ENCODE data around the gene MPV17L. TPM values are rescaled to one million over a fixed set of nuclear protein-coding genes. Genes with fewer than 3 reads are reported as not detected.
A peak's percentile ranks its signal among the peaks of the same experiment; 100 is the strongest.
"Not testable (repeated sequence)": the region's sequence is repeated elsewhere in the genome, so short reads cannot be mapped to it uniquely, and the experiment has no call there.

Gene MPV17L
- total RNA-seq, 2 experiments from 2014 or later: not detected

DNA sequence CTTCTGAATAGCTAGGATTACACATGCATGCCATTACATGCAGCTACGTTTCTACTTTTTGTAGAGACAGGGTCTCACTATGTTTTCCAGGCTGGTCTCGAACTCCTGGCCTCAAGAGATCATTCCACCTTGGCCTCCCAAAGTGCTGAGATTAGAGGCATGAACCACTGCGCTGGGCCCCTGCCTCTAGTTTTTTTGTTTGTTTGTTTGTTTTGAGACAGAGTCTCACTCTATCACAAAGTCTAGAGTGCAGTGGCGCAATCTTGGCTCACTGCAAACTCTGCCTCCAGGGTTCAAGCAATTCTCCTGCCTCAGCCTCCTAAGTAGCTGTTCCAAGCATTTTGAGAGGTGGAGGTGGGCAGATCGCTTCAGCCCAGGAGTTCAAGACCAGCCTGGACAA is 26.1 kb downstream of the MPV17L start:
- intact Hi-C loops (cut with micrococcal nuclease): loop anchor here (10.0 kb wide), 1 partner anchor 773 kb away; no protein-coding TSS in a partner anchor
- H3K4me1 Mint-ChIP-seq (ENCODE audit: low read depth); DNase-seq; CTCF ChIA-PET; H3K4me3 Mint-ChIP-seq; H3K27me3 Mint-ChIP-seq (ENCODE audit: low read depth); H3K9me3 Mint-ChIP-seq; H3K36me3 Mint-ChIP-seq (ENCODE audit: low read depth); H3K27ac Mint-ChIP-seq: not testable (repeated sequence)

DNA sequence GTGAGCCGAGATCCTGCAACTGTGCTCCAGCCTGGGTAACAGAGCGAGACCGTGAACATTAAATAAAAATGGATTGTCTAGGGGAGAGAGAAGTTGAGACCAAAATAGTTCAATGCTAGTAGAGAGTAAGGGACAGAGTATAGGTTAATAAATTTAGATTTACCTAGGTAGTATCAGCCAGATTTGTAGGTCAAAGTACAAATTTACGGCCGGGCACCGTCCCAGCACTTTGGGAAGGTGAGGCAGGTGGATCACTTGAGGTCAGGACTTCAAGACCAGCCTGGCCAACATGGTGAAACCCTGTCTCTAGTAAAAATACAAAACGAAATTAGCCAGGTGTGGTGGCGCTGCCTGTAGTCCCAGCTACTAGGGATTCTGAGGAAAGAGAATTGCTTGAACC is 26.7 kb downstream of the MPV17L start:
- CTCF ChIA-PET: no interaction called here
- Mint-ChIP-seq H3K27ac (no peak overlapping the region), H3K4me3 (no peak overlapping the region), H3K9me3 (no peaks in the 10 kb centered on the region), H3K4me1 (ENCODE audit: low read depth) (no peaks in the 10 kb centered on the region), H3K27me3 (ENCODE audit: low read depth) (no peaks in the 10 kb centered on the region), H3K36me3 (ENCODE audit: low read depth) (no peaks in the 10 kb centered on the region)
- DNase-seq: no peak
- intact Hi-C loops (cut with micrococcal nuclease): loop anchor here (10.0 kb wide), 1 partner anchor 773 kb away; no protein-coding TSS in a partner anchor

- intact Hi-C loops (cut with micrococcal nuclease): loop anchor here (10.0 kb wide), 1 partner anchor 769 kb away; no protein-coding TSS in a partner anchor
- no peaks in the 10 kb centered on the region for H3K27me3 Mint-ChIP-seq (ENCODE audit: low read depth)
Observed at GRCh38 chr16:15425861-15426260, 30.3 kb downstream of the MPV17L start.

GRCh38 chr16:15426796-15427195 is 31.2 kb downstream of the MPV17L start:
- Mint-ChIP-seq H3K36me3 (ENCODE audit: low read depth) (no peaks in the 10 kb centered on the region), H3K9me3 (no peaks in the 10 kb centered on the region), H3K27ac (no peak overlapping the region), H3K27me3 (ENCODE audit: low read depth) (no peaks in the 10 kb centered on the region), H3K4me1 (ENCODE audit: low read depth) (peaks cover 3% of the 10 kb centered on the region), H3K4me3 (no peak overlapping the region)
- CTCF ChIA-PET: interaction anchor here (0.8 to 2.4 kb wide), 5 partner anchors 25 to 298 kb away, joined by 3 to 6 read pairs (median 4); no protein-coding TSS in a partner anchor
- intact Hi-C loops (cut with micrococcal nuclease): loop anchor here (1.0 to 10.0 kb wide), 4 partner anchors 124 to 768 kb away; partner anchors contain the start of gene MARF1
- DNase-seq: no peak

More at GRCh38 chr16:15425861-15426260, 30.3 kb downstream of the MPV17L start:
- no peaks in the 10 kb centered on the region for H3K9me3 Mint-ChIP-seq
- H3K27ac Mint-ChIP-seq: no peak overlapping the region
- no peaks in the 10 kb centered on the region for H3K36me3 Mint-ChIP-seq (ENCODE audit: low read depth)
- no peak for DNase-seq
- no peak overlapping the region for H3K4me3 Mint-ChIP-seq
- peaks cover 3% of the 10 kb centered on the region for H3K4me1 Mint-ChIP-seq (ENCODE audit: low read depth)
- CTCF ChIA-PET: interaction anchor here (0.8 to 2.4 kb wide), 3 partner anchors 13 to 125 kb away, joined by 3 to 6 read pairs (median 3); no protein-coding TSS in a partner anchor

- H3K27me3 Mint-ChIP-seq (ENCODE audit: low read depth): no peaks in the 10 kb centered on the region
- CTCF ChIA-PET: interaction anchor here (0.8 to 1.5 kb wide), 7 partner anchors 18 to 297 kb away, joined by 3 to 6 read pairs (median 3); no protein-coding TSS in a partner anchor
- intact Hi-C loops (cut with micrococcal nuclease): loop anchor here (1.0 to 10.0 kb wide), 4 partner anchors 123 to 767 kb away; partner anchors contain the start of gene MARF1
- H3K4me1 Mint-ChIP-seq (ENCODE audit: low read depth): peaks cover 3% of the 10 kb centered on the region
- DNase-seq: peak; percentile 77
- H3K9me3 Mint-ChIP-seq: no peaks in the 10 kb centered on the region
- no peak overlapping the region for H3K4me3 Mint-ChIP-seq
- no peak overlapping the region for H3K27ac Mint-ChIP-seq
- no peaks in the 10 kb centered on the region for H3K36me3 Mint-ChIP-seq (ENCODE audit: low read depth)
Observed at GRCh38 chr16:15427648-15428239, 32.2 kb downstream of the MPV17L start.

DNA sequence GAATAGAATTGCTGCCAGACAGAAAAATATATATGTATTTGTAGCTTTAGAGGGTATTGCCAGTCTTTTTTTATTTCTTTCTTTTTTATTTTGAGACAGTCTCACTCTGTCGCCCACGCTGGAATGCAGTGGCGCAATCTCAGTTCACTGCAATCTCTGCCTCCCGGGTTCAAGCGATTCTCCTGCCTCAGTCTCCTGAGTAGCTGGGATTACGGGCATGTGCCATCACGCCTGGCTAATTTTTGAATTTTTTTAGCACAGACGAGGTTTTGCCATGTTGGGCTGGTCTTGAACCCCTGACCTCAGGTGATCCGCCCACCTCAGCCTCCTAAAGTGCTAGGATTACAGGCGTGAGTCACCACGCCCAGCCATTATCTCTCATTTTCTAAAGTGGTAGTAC is 35.3 kb downstream of the MPV17L start:
- H3K9me3 Mint-ChIP-seq; DNase-seq; CTCF ChIA-PET; intact Hi-C loops (cut with micrococcal nuclease); H3K36me3 Mint-ChIP-seq (ENCODE audit: low read depth); H3K4me3 Mint-ChIP-seq; H3K27ac Mint-ChIP-seq: not testable (repeated sequence)
- Mint-ChIP-seq H3K4me1 (ENCODE audit: low read depth) (peaks cover 11% of the 10 kb centered on the region), H3K27me3 (ENCODE audit: low read depth) (peaks cover 16% of the 10 kb centered on the region)

- DNase-seq: no peak
- intact Hi-C loops (cut with micrococcal nuclease): loop anchor here (2.0 kb wide), 1 partner anchor 157 kb away; no protein-coding TSS in a partner anchor
- CTCF ChIA-PET: no interaction called here
- peak overlapping the region; percentile 79 for H3K4me3 Mint-ChIP-seq
- H3K4me1 Mint-ChIP-seq (ENCODE audit: low read depth): peaks cover 9% of the 10 kb centered on the region
- H3K27ac Mint-ChIP-seq: no peak overlapping the region
- peaks cover 18% of the 10 kb centered on the region for H3K27me3 Mint-ChIP-seq (ENCODE audit: low read depth)
- H3K9me3 Mint-ChIP-seq: no peaks in the 10 kb centered on the region
- H3K36me3 Mint-ChIP-seq (ENCODE audit: low read depth): no peaks in the 10 kb centered on the region
Observed at GRCh38 chr16:15434079-15434424, 38.5 kb downstream of the MPV17L start.

DNA sequence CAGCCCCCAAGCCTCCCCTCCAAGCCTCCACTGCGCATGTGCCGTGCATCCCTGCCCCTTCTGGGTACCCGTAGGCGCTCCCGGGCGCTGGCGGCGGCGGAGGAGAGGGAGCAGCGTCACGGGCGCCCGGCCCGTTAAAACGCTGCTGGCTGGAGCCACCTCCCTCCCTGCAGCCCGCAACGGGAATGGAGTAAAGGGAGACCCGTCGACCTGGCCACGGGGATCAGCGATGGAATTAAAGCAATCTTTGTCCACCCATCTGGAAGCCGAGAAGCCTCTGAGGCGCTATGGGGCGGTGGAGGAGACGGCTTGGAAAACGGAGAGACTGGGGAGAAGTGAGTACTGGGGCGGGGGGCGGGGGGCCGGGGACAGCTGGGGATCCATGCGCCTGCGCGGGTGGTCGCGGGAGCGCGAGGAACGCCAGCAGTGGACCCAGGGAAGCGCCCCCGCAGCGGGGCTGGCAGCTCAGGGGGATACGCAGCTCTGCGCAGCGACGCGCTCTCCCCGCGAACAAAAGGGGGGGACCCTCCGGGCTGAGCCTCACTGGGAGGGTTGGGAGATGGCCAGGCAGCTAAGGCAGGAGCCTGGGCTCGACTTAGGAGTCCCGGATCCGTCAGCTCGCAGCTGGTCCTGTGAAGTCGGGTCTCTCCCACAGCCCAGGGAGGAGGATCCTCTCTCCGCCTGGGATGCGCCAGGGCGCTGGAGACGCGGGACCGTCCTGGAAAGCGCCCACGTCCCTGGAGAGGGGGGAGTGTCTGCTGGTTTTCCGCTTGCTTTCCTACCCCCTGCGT is 39.1 kb downstream of the MPV17L start, which contains the start of gene BMERB1:
BMERB1 (plus strand) TSS at position 164 of the 791 bp plus-strand sequence; CDS start at position 230, 66 bp downstream.
- Mint-ChIP-seq H3K4me1 (ENCODE audit: low read depth) (peaks cover 9% of the 10 kb centered on the region), H3K27ac (no peak within 1 kb of the TSS), H3K4me3 (peak within 1 kb of the TSS; percentile 79), H3K27me3 (ENCODE audit: low read depth) (peaks cover 18% of the 10 kb centered on the region), H3K36me3 (ENCODE audit: low read depth) (no peaks in the 10 kb centered on the region), H3K9me3 (no peaks in the 10 kb centered on the region)
- intact Hi-C loops (cut with micrococcal nuclease): loop anchor here (2.0 kb wide), 1 partner anchor 156 kb away; no protein-coding TSS in a partner anchor
- CTCF ChIA-PET: no interaction called here
- peak; percentile 72 for DNase-seq

DNA sequence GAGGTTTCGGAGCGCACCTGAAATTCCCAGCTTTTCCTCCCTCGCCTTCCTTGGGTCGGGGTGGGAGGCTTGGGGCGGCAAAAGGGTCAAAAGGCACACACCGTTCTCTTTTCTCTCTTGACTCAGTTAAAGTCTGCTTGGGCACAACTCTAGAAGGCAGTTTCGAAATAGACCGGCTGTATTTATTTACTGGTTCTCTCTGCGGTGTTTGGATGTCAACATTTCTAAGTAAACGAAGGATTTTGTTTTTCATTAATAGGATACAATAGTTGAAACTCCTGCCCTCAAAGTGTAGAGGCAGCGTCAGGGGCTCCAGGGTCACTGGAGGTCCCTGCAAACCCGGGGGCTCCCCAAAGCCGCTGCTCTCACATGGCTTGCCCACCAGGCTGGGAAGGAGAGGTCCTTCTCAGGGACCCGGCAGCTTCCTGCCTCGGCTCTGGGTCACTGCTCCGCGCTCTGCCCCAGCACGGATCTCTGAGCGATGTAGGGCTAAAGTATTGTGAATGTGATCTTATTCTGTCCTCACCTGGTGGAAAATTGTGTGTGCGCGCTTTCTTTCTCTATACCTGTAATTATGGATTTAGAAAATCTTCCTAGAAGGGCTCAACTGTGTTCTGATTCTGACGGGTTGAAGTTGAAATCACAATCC is 39.8 kb downstream of the MPV17L start:
- intact Hi-C loops (cut with micrococcal nuclease): loop anchor here (2.0 kb wide), 1 partner anchor 155 kb away; no protein-coding TSS in a partner anchor
- H3K4me3 Mint-ChIP-seq: peak overlapping the region; percentile 79
- H3K36me3 Mint-ChIP-seq (ENCODE audit: low read depth): no peaks in the 10 kb centered on the region
- no peak overlapping the region for H3K27ac Mint-ChIP-seq
- peaks cover 18% of the 10 kb centered on the region for H3K27me3 Mint-ChIP-seq (ENCODE audit: low read depth)
- CTCF ChIA-PET: no interaction called here
- no peaks in the 10 kb centered on the region for H3K9me3 Mint-ChIP-seq
- no peak for DNase-seq
- peaks cover 9% of the 10 kb centered on the region for H3K4me1 Mint-ChIP-seq (ENCODE audit: low read depth)

DNA sequence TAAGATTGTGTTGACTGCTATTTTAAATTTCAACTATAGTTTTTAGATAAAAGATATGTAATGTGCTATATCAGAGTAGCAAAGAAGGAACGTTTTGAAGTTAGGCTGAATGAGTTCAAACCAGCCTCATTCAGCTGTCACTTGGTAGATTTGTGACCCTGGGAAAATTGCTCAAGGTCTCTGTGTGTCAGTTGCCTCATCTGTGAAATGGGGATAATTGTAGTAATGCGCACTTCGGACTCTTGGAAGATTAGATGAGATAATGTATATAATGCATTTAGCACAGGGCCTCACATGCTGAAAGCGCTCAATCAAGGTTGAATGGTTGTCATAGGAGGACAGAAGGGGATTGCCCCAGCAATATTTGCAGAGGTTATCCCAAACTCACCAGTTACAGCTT is 43.5 kb downstream of the MPV17L start:
- Mint-ChIP-seq H3K36me3 (ENCODE audit: low read depth) (no peaks in the 10 kb centered on the region), H3K4me1 (ENCODE audit: low read depth) (peaks cover 9% of the 10 kb centered on the region), H3K27ac (no peak overlapping the region), H3K9me3 (no peaks in the 10 kb centered on the region), H3K27me3 (ENCODE audit: low read depth) (peaks cover 14% of the 10 kb centered on the region), H3K4me3 (no peak overlapping the region)
- intact Hi-C loops (cut with micrococcal nuclease): no loop called here
- CTCF ChIA-PET: interaction anchor here (0.9 kb wide), 1 partner anchor 13 kb away, joined by 3 read pairs; no protein-coding TSS in a partner anchor
- no peak for DNase-seq

GRCh38 chr16:15439521-15439920 is 44.0 kb downstream of the MPV17L start:
- Mint-ChIP-seq H3K27me3 (ENCODE audit: low read depth) (peaks cover 13% of the 10 kb centered on the region), H3K27ac (no peak overlapping the region), H3K4me1 (ENCODE audit: low read depth) (peaks cover 9% of the 10 kb centered on the region), H3K4me3 (no peak overlapping the region), H3K36me3 (ENCODE audit: low read depth) (no peaks in the 10 kb centered on the region), H3K9me3 (no peaks in the 10 kb centered on the region)
- intact Hi-C loops (cut with micrococcal nuclease): no loop called here
- no peak for DNase-seq
- CTCF ChIA-PET: no interaction called here

GRCh38 chr16:15440852-15441251 is 45.3 kb downstream of the MPV17L start:
- Mint-ChIP-seq H3K27me3 (ENCODE audit: low read depth) (peaks cover 1% of the 10 kb centered on the region), H3K4me1 (ENCODE audit: low read depth) (peaks cover 1% of the 10 kb centered on the region), H3K36me3 (ENCODE audit: low read depth) (no peaks in the 10 kb centered on the region), H3K27ac (no peak overlapping the region), H3K9me3 (peaks cover 9% of the 10 kb centered on the region), H3K4me3 (no peak overlapping the region)
- intact Hi-C loops (cut with micrococcal nuclease): no loop called here
- no peak for DNase-seq
- CTCF ChIA-PET: no interaction called here

Data from activated naive CD4-positive, alpha-beta T cell treated with anti-CD3 and anti-CD28 coated beads for 36 hours (primary cell).